Measurements from ENCODE around the gene NDUFB6. TPM values are rescaled to one million over a fixed set of nuclear protein-coding genes. Genes with fewer than 3 reads are reported as not detected.

The NDUFB6 gene
- total RNA-seq, 4 donors from 2014 or later = 38.5 to 52.5 (median 48.6) TPM

GRCh38 chr9:32579706-32580331 is 6.9 kb upstream of the NDUFB6 start:
- intact Hi-C loops (cut with DNase I) = loop anchor here (2.0 to 5.0 kb wide), 3 partner anchors 149 to 387 kb away; no protein-coding TSS in a partner anchor
- no peak overlapping the region for H3K27ac ChIP-seq (replicated peaks in 1 of 4)
- H3K27me3 ChIP-seq = peaks cover 0 to 3% (median 0%) of the 10 kb centered on the region in 4 donors
- no peaks in the 10 kb centered on the region for H3K9me3 ChIP-seq
- no peak overlapping the region for H3K4me3 ChIP-seq
- H3K4me1 ChIP-seq = peaks cover 0 to 8% (median 4%) of the 10 kb centered on the region in 4 donors
- TF ChIP-seq CTCF (IDR thresholded peaks at IDR 0.05) = peak; percentile 86 to 90 (median 89)
- TF ChIP-seq POLR2AphosphoS5 (IDR thresholded peaks at IDR 0.05) = no peak
- no peaks in the 10 kb centered on the region for H3K36me3 ChIP-seq
- 19% methylated on average over 4 of the region's 4 CpGs for WGBS
- DNase-seq (ENCODE audit: extremely low spot score) = no peak

DNA sequence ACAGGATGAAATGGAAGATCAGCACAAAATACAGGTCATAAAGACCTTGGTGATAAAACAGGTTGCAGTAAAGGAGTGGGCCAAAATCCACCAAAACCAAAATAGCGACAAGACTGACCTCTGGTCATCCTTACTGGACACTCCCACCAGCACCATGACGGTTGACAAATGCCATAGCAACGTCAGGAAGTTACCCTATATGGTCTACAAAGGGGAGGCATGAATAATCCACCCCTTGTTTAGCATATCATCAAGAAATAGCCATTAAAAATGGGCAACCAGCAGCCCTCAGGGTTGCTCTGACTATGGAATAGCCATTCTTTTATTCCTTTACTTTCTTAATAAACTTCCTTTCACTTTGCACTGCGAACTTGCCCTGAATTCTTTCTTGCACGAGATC is 6.0 kb upstream of the NDUFB6 start:
- H3K27ac ChIP-seq (replicated peaks in 1 of 4) = no peak overlapping the region
- no peaks in the 10 kb centered on the region for H3K36me3 ChIP-seq
- 62% methylated on average over 5 of the region's 5 CpGs for WGBS
- H3K4me1 ChIP-seq = peaks cover 0 to 8% (median 4%) of the 10 kb centered on the region in 4 donors
- no peak overlapping the region for H3K4me3 ChIP-seq
- intact Hi-C loops (cut with DNase I) = loop anchor here (2.0 kb wide), 1 partner anchor 200 kb away; no protein-coding TSS in a partner anchor
- H3K27me3 ChIP-seq = peaks cover 0 to 3% (median 0%) of the 10 kb centered on the region in 4 donors
- DNase-seq (ENCODE audit: extremely low spot score) = no peak
- TF ChIP-seq POLR2AphosphoS5 (IDR thresholded peaks at IDR 0.05) = no peak
- no peak for TF ChIP-seq EP300 (IDR thresholded peaks at IDR 0.05)
- TF ChIP-seq POLR2A (IDR thresholded peaks at IDR 0.05; ENCODE audit: low read depth) = no peak
- no peak for TF ChIP-seq CTCF (IDR thresholded peaks at IDR 0.05)
- H3K9me3 ChIP-seq = no peaks in the 10 kb centered on the region

- Histone ChIP-seq H3K27me3 (peaks cover 0 to 3% (median 0%) of the 10 kb centered on the region in 4 donors), H3K9me3 (no peaks in the 10 kb centered on the region), H3K27ac (replicated peaks in 1 of 4) (no peak overlapping the region), H3K36me3 (no peaks in the 10 kb centered on the region), H3K4me3 (no peak overlapping the region), H3K4me1 (peaks cover 7 to 15% (median 11%) of the 10 kb centered on the region in 4 donors)
- intact Hi-C loops (cut with DNase I) = no loop called here
- no peak for DNase-seq (ENCODE audit: extremely low spot score)
- TF ChIP-seq POLR2AphosphoS5 (IDR thresholded peaks at IDR 0.05) (no peak), EP300 (IDR thresholded peaks at IDR 0.05) (no peak), CTCF (IDR thresholded peaks at IDR 0.05) (no peak)
- WGBS = 86% methylated on average over 3 of the region's 3 CpGs
Measured at GRCh38 chr9:32577316-32577715, 4.4 kb upstream of the NDUFB6 start.

GRCh38 chr9:32574858-32575257 is 1.9 kb upstream of the NDUFB6 start:
- 69% methylated on average over 1 of the region's 1 CpG for WGBS
- H3K9me3 ChIP-seq = no peaks in the 10 kb centered on the region
- intact Hi-C loops (cut with DNase I) = loop anchor here (5.0 kb wide), 1 partner anchor 48 kb away; the partner anchor contains the start of gene RIGI
- H3K27ac ChIP-seq (replicated peaks in 1 of 4) = no peak overlapping the region
- DNase-seq (ENCODE audit: extremely low spot score) = no peak
- H3K36me3 ChIP-seq = peaks cover 0 to 5% (median 0%) of the 10 kb centered on the region in 4 donors
- H3K27me3 ChIP-seq = no peaks in the 10 kb centered on the region
- no peak overlapping the region for H3K4me3 ChIP-seq
- peaks cover 30 to 38% (median 31%) of the 10 kb centered on the region in 4 donors for H3K4me1 ChIP-seq
- no peak for TF ChIP-seq POLR2AphosphoS5 (IDR thresholded peaks at IDR 0.05)
- TF ChIP-seq POLR2A (IDR thresholded peaks at IDR 0.05; ENCODE audit: low read depth) = no peak
- TF ChIP-seq EP300 (IDR thresholded peaks at IDR 0.05) = no peak
- no peak for TF ChIP-seq CTCF (IDR thresholded peaks at IDR 0.05)

Measured in esophagus muscularis mucosa (tissue), 4 donors.